Esophagus squamous epithelium (tissue), 4 donors: ENCODE data around the gene GJA3.

Experiments used
- CTCF ChIP-seq, 6 experiments: fragments of 450-650 bp in 4 of 6; fragments of 200-600 bp in 2 of 6; sonication (generic) in 2 of 6; IDR thresholded peaks; one replicate each; pipeline ENCODE4 v1.5.1; 2016 to 2019; ENCODE audit warnings: antibody characterized with exemption in 6 of 6, mild to moderate bottlenecking in 4 of 6, moderate library complexity in 4 of 6
- POLR2A ChIP-seq, 4 donors: fragments of 450-650 bp; IDR thresholded peaks; one replicate each; pipeline ENCODE4 v1.6.1; 2017; ENCODE audit warnings: antibody characterized with exemption in 4 of 4, mild to moderate bottlenecking in 4 of 4, moderate library complexity in 3 of 4

- TF ChIP-seq CTCF (IDR thresholded peaks at IDR 0.05), result no peak
- no peak for TF ChIP-seq POLR2A (IDR thresholded peaks at IDR 0.05)
Measured at GRCh38 chr13:20127262-20127561, 33.6 kb downstream of the GJA3 start.
